ENCODE measurements around the gene MEGF6. TPM values are rescaled to one million over a fixed set of nuclear protein-coding genes. Genes with fewer than 3 reads are reported as not detected.

MEGF6 gene
- 2.2 and 7.1 TPM in 2 replicates for total RNA-seq

- peak within 1 kb of the TSS; percentile 48 for H3K4me3 ChIP-seq (ENCODE audit: low read depth, low read length)
- no peak for TF ChIP-seq CTCF (IDR thresholded peaks at IDR 0.05; ENCODE audit: insufficient read depth, low read depth, low read length)
- DNase-seq (ENCODE audit: low read depth): peak; percentile 36
Measured at GRCh38 chr1:3611170-3612019, at the start of gene MEGF6. Gene MEGF6, minus strand, starts transcription at chr1:3611508. Its CDS starts 240 bp downstream, at chr1:3611268.

GRCh38 chr1:3660704-3661103 is 49.4 kb upstream of the MEGF6 start:
- no peak for TF ChIP-seq CTCF (IDR thresholded peaks at IDR 0.05; ENCODE audit: insufficient read depth, low read depth, low read length)
- H3K4me3 ChIP-seq (ENCODE audit: low read depth, low read length): no peak overlapping the region

GRCh38 chr1:3659093-3659492 is 47.8 kb upstream of the MEGF6 start:
- no peak for TF ChIP-seq CTCF (IDR thresholded peaks at IDR 0.05; ENCODE audit: insufficient read depth, low read depth, low read length)

More at GRCh38 chr1:3660704-3661103, 49.4 kb upstream of the MEGF6 start:
- no peak for DNase-seq (ENCODE audit: low read depth)

GRCh38 chr1:3658231-3658615 is 46.9 kb upstream of the MEGF6 start:
- no peak overlapping the region for H3K4me3 ChIP-seq (ENCODE audit: low read depth, low read length)
- DNase-seq (ENCODE audit: low read depth): no peak
- no peak for TF ChIP-seq CTCF (IDR thresholded peaks at IDR 0.05; ENCODE audit: insufficient read depth, low read depth, low read length)

More at GRCh38 chr1:3659093-3659492, 47.8 kb upstream of the MEGF6 start:
- DNase-seq (ENCODE audit: low read depth): no peak
- no peak overlapping the region for H3K4me3 ChIP-seq (ENCODE audit: low read depth, low read length)

GRCh38 chr1:3657578-3658230 is 46.4 kb upstream of the MEGF6 start:
- DNase-seq (ENCODE audit: low read depth): no peak
- TF ChIP-seq CTCF (IDR thresholded peaks at IDR 0.05; ENCODE audit: insufficient read depth, low read depth, low read length): no peak
- no peak overlapping the region for H3K4me3 ChIP-seq (ENCODE audit: low read depth, low read length)

GRCh38 chr1:3657096-3657475 is 45.8 kb upstream of the MEGF6 start:
- DNase-seq (ENCODE audit: low read depth): no peak
- TF ChIP-seq CTCF (IDR thresholded peaks at IDR 0.05; ENCODE audit: insufficient read depth, low read depth, low read length): no peak
- no peak overlapping the region for H3K4me3 ChIP-seq (ENCODE audit: low read depth, low read length)
